ENCODE measurements around the gene PAM.

PAM gene

GRCh38 chr5:102781786-102782185 lies 26.7 kb downstream of the PAM start:
- no peak for DNase-seq

GRCh38 chr5:102782217-102782872 lies 27.2 kb downstream of the PAM start:
- DNase-seq, result no peak

GRCh38 chr5:102787134-102787533 lies 32.0 kb downstream of the PAM start:
- no peak for DNase-seq

GRCh38 chr5:102788788-102789187 lies 33.7 kb downstream of the PAM start:
- no peak for DNase-seq

- DNase-seq, result no peak
Observed at GRCh38 chr5:102789469-102789868, 34.4 kb downstream of the PAM start.

- no peak for DNase-seq
Observed at GRCh38 chr5:102790748-102791147, 35.6 kb downstream of the PAM start.

- DNase-seq, result peak in 1 of 5 donors; percentile 16
Observed at GRCh38 chr5:102792705-102793104, 37.6 kb downstream of the PAM start.

GRCh38 chr5:102794047-102794446 lies 38.9 kb downstream of the PAM start:
- no peak for DNase-seq

GRCh38 chr5:102794677-102795331 lies 39.7 kb downstream of the PAM start:
- DNase-seq, result no peak

- no peak for DNase-seq
Observed at GRCh38 chr5:102795526-102795925, 40.4 kb downstream of the PAM start.

GRCh38 chr5:102796009-102796408 lies 40.9 kb downstream of the PAM start:
- DNase-seq, result no peak

- no peak for DNase-seq
Observed at GRCh38 chr5:102796498-102796897, 41.4 kb downstream of the PAM start.

- no peak for DNase-seq
Observed at GRCh38 chr5:102797322-102797884, 42.3 kb downstream of the PAM start.

GRCh38 chr5:102798104-102798785 lies 43.1 kb downstream of the PAM start:
- DNase-seq, result no peak

GRCh38 chr5:102799017-102799416 lies 43.9 kb downstream of the PAM start:
- DNase-seq, result no peak

GRCh38 chr5:102800427-102800826 lies 45.3 kb downstream of the PAM start:
- DNase-seq, result no peak

GRCh38 chr5:102801371-102801770 lies 46.3 kb downstream of the PAM start:
- peak in 2 of 5 donors; percentile 8 to 59 for DNase-seq

- no peak for DNase-seq
Observed at GRCh38 chr5:102802708-102803458, 47.8 kb downstream of the PAM start.

- DNase-seq, result no peak
Observed at GRCh38 chr5:102807878-102808502, 52.9 kb downstream of the PAM start.

GRCh38 chr5:102809033-102809432 lies 53.9 kb downstream of the PAM start:
- DNase-seq, result no peak

- DNase-seq, result no peak
Observed at GRCh38 chr5:102811972-102812371, 56.9 kb downstream of the PAM start.

GRCh38 chr5:102813740-102814139 lies 58.6 kb downstream of the PAM start:
- no peak for DNase-seq

GRCh38 chr5:102815084-102815483 lies 60.0 kb downstream of the PAM start:
- DNase-seq, result no peak

Data from T-helper 1 cell (primary cell).